HFFc6 (cell line): ENCODE data around the gene PKP3. TPM values are rescaled to one million over a fixed set of nuclear protein-coding genes. Genes with fewer than 3 reads are reported as not detected.
"Not testable (repeated sequence)": the region's sequence is repeated elsewhere in the genome, so short reads cannot be mapped to it uniquely, and the experiment has no call there.

ENCODE experiments used
- DNase-seq: peaks from one replicate; pipeline ENCODE4 v3.0.0-alpha.2; 2018
- H3K27ac Mint-ChIP-seq: 2 replicates; pipeline ENCODE4 v1.8.0; 2020; ENCODE audit warnings: mild to moderate bottlenecking, mixed read lengths
- H3K27me3 Mint-ChIP-seq: 2 replicates; pipeline ENCODE4 v1.8.0; 2021; ENCODE audit warnings: mild to moderate bottlenecking, moderate library complexity, mixed read lengths; ENCODE audit not compliant: insufficient read depth
- H3K36me3 Mint-ChIP-seq: 2 replicates; pipeline ENCODE4 v1.8.0; 2021; ENCODE audit warnings: low read depth, mixed read lengths
- H3K4me1 Mint-ChIP-seq: 2 replicates; pipeline ENCODE4 v1.8.0; 2020; ENCODE audit warnings: low read depth, mixed read lengths
- H3K4me3 Mint-ChIP-seq: 2 replicates; pipeline ENCODE4 v1.8.0; 2020; ENCODE audit warnings: mild to moderate bottlenecking, moderate library complexity, mixed read lengths
- H3K9me3 Mint-ChIP-seq: 2 replicates; pipeline ENCODE4 v1.8.0; 2020; ENCODE audit warnings: mild to moderate bottlenecking, mixed read lengths
- long read RNA-seq: library from polyadenylated mRNA; unstranded; transcript quantifications from one replicate; pipeline ENCODE4 v2.0.0, GENCODE V29; 2019
- total RNA-seq, 6 experiments: library from RNA; stranded (reverse); fragmentation: NEBNext Ultra II Directional; extraction: Animal tissue kit (Norgen Biotek cat#: 25700); gene quantifications; 2 replicates in 1 of 6; 3 replicates in 5 of 6; pipeline ENCODE4 v1.2.3, GENCODE V29; 2021
- TF ChIP-seq, protein P1 (sequence below): fragments of 200-600 bp; sonication (generic); IDR thresholded peaks from 2 replicates; pipeline ENCODE4 v1.5.0; 2021; ENCODE audit warnings: antibody characterized with exemption, mild to moderate bottlenecking

PKP3 gene, protein sequence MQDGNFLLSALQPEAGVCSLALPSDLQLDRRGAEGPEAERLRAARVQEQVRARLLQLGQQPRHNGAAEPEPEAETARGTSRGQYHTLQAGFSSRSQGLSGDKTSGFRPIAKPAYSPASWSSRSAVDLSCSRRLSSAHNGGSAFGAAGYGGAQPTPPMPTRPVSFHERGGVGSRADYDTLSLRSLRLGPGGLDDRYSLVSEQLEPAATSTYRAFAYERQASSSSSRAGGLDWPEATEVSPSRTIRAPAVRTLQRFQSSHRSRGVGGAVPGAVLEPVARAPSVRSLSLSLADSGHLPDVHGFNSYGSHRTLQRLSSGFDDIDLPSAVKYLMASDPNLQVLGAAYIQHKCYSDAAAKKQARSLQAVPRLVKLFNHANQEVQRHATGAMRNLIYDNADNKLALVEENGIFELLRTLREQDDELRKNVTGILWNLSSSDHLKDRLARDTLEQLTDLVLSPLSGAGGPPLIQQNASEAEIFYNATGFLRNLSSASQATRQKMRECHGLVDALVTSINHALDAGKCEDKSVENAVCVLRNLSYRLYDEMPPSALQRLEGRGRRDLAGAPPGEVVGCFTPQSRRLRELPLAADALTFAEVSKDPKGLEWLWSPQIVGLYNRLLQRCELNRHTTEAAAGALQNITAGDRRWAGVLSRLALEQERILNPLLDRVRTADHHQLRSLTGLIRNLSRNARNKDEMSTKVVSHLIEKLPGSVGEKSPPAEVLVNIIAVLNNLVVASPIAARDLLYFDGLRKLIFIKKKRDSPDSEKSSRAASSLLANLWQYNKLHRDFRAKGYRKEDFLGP
- 1 to 10 TPM; 2.5 to 3.3 (median 2.9) TPM for total RNA-seq
- long read RNA-seq, partial matches to known transcripts: 0 of 1 reads
- long read RNA-seq, other reads (novel, unspliced or antisense): 0 of 1 reads

GRCh38 chr11:394034-394857, at the start of gene PKP3:
Gene PKP3 (plus strand): TSS chr11:394209. CDS start chr11:394293, 84 bp downstream.
- Mint-ChIP-seq H3K4me1 (peaks cover 11% of the 10 kb centered on the region), H3K36me3 (no peaks in the 10 kb centered on the region), H3K27ac (peak within 1 kb of the TSS; percentile 67), H3K9me3 (peaks cover 4% of the 10 kb centered on the region; the same call in 1 of the 2 replicates), H3K4me3 (peak within 1 kb of the TSS; percentile 45), H3K27me3 (peaks cover 2% of the 10 kb centered on the region; the same call in 1 of the 2 replicates)
- TF ChIP-seq, protein P1, sequence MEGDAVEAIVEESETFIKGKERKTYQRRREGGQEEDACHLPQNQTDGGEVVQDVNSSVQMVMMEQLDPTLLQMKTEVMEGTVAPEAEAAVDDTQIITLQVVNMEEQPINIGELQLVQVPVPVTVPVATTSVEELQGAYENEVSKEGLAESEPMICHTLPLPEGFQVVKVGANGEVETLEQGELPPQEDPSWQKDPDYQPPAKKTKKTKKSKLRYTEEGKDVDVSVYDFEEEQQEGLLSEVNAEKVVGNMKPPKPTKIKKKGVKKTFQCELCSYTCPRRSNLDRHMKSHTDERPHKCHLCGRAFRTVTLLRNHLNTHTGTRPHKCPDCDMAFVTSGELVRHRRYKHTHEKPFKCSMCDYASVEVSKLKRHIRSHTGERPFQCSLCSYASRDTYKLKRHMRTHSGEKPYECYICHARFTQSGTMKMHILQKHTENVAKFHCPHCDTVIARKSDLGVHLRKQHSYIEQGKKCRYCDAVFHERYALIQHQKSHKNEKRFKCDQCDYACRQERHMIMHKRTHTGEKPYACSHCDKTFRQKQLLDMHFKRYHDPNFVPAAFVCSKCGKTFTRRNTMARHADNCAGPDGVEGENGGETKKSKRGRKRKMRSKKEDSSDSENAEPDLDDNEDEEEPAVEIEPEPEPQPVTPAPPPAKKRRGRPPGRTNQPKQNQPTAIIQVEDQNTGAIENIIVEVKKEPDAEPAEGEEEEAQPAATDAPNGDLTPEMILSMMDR: no peak
- DNase-seq: peak; percentile 62

DNA sequence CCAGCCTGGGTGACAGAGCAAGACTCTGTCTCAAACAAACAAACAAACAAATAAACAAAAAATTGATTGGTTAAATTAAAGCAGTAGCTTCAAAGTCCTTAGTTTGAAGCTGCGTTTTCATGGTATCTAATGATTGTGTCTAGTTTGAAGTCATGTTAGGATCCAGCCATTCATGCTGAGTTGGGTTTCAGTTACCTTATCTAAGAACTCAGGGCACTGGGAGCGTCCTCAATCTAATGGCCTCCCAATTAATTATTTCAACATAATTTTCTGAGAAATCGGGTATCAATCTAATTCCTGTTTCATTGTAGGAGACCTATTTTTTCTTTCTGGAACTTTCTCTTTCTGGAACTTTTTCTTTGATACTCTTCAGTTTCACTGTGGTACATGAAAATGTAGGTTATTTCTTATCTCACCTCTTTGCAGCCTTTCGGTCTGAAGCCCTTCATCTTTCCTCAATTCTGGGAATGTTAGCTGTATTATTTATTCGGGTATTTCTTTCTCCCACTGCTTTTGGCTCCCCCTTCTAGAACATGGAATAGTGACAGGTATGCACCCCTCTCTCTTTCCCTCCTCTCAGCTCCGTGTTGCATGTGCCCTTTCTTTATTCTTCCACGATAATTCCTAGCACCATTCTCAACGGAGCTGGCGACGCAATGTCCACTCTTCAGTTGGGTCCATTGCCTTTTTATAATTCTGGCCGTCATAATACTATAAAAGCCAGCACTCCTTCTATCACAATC, 49.0 kb upstream of the PKP3 start:
- Mint-ChIP-seq H3K4me3 (no peak overlapping the region), H3K27me3 (peaks cover 6% of the 10 kb centered on the region), H3K9me3 (no peaks in the 10 kb centered on the region), H3K4me1 (no peaks in the 10 kb centered on the region), H3K36me3 (no peaks in the 10 kb centered on the region), H3K27ac (no peak overlapping the region)
- TF ChIP-seq, protein P1: no peak
- DNase-seq: no peak

- no peak overlapping the region for H3K27ac Mint-ChIP-seq
Measured at GRCh38 chr11:346529-346928, 47.5 kb upstream of the PKP3 start.

DNA sequence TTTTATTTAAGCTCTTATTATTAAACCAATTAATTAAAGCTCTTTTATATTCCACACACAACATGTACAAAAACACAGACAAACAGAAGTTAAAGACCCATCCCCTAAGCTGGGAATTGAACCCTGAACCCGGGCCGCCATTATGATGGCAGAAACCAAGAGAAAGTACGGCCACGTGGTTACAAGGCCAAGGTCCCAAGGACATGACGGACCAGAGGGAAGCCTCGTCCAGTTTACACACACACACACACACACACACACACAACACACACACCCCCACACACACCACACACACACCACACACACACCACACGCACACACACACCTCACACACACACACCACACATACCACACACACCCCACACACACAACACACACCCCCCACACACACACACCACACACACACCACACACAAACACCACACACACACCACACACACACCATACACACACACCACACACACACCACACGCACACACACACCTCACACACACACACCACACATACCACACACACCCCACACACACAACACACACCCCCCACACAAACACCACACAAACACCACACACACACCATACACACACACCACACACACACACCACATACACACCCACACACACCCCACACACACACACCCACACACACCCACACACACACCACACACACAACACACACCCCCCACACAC, 44.6 kb upstream of the PKP3 start:
- H3K4me1 Mint-ChIP-seq: peaks cover 25% of the 10 kb centered on the region

More at GRCh38 chr11:346529-346928, 47.5 kb upstream of the PKP3 start:
- Mint-ChIP-seq H3K36me3 (no peaks in the 10 kb centered on the region), H3K4me3 (no peak overlapping the region), H3K27me3 (peaks cover 6% of the 10 kb centered on the region), H3K9me3 (no peaks in the 10 kb centered on the region), H3K4me1 (peaks cover 6% of the 10 kb centered on the region; the same call in 1 of the 2 replicates)
- TF ChIP-seq, protein P1: no peak
- no peak for DNase-seq

GRCh38 chr11:350033-350722, 43.8 kb upstream of the PKP3 start:
- not testable (repeated sequence) for DNase-seq, H3K27me3 Mint-ChIP-seq, H3K36me3 Mint-ChIP-seq, H3K27ac Mint-ChIP-seq, H3K9me3 Mint-ChIP-seq, H3K4me3 Mint-ChIP-seq
- H3K4me1 Mint-ChIP-seq: peaks cover 31% of the 10 kb centered on the region

More for the DNA sequence above, 44.6 kb upstream of the PKP3 start:
- H3K9me3 Mint-ChIP-seq, H3K4me3 Mint-ChIP-seq, DNase-seq, H3K27ac Mint-ChIP-seq, H3K27me3 Mint-ChIP-seq, H3K36me3 Mint-ChIP-seq: not testable (repeated sequence)
